ENCODE results near the gene ITFG1. TPM values are rescaled to one million over a fixed set of nuclear protein-coding genes. Genes with fewer than 3 reads are reported as not detected.
"Not testable (repeated sequence)": the region's sequence is repeated elsewhere in the genome, so short reads cannot be mapped to it uniquely, and the experiment has no call there.

The ITFG1 gene
- total RNA-seq, 5 donors from 2014 or later (not counting 1 experiment from before 2014, with no cell fraction given): 17.6 to 33.9 (median 22.6) TPM

GRCh38 chr16:47476654-47477345 lies 15.9 kb upstream of the ITFG1 start:
- CTCF ChIA-PET: no interaction called here
- no peak overlapping the region for H3K4me3 Mint-ChIP-seq
- no peak for DNase-seq

GRCh38 chr16:47475786-47476185 lies 14.9 kb upstream of the ITFG1 start:
- no peaks in the 10 kb centered on the region for H3K9me3 Mint-ChIP-seq
- no peaks in the 10 kb centered on the region for H3K36me3 ChIP-seq (ENCODE audit: control insufficient read depth in 2 of 2, extremely low read depth in 1 of 2, insufficient read depth in 1 of 2, low read length in 1 of 2)
- H3K4me1 Mint-ChIP-seq: peaks cover 32 to 43% (median 36%) of the 10 kb centered on the region in 3 donors
- ChIA-PET POLR2A (no interaction called here), CTCF (interaction anchor here in 1 of 2 donors (0.6 to 0.7 kb wide), 3 partner anchors 26 to 43 kb away, joined by 3 read pairs; no protein-coding TSS in a partner anchor)
- no peaks in the 10 kb centered on the region for H3K27me3 Mint-ChIP-seq
- no peak for ATAC-seq (replicated peaks in 1 of 4)
- peaks cover 28% of the 10 kb centered on the region for H3K36me3 Mint-ChIP-seq
- H3K4me3 Mint-ChIP-seq: no peak overlapping the region
- no peak overlapping the region for H3K27ac ChIP-seq (ENCODE audit: low read length)
- no peaks in the 10 kb centered on the region for H3K9me3 ChIP-seq
- WGBS (ENCODE audit: insufficient coverage): 86% methylated on average over 1 of the region's 1 CpG
- H3K27me3 ChIP-seq (replicated peaks in 1 of 2; ENCODE audit: control insufficient read depth in 2 of 2, extremely low read depth in 1 of 2, insufficient read depth in 2 of 2, low read length in 1 of 2): no peaks in the 10 kb centered on the region
- no peak overlapping the region for H3K4me3 ChIP-seq (ENCODE audit: control insufficient read depth in 1 of 2, extremely low read depth in 1 of 2, low read length in 1 of 2)
- no peak overlapping the region for H3K27ac Mint-ChIP-seq
- no peak for DNase-seq
- H3K4me1 ChIP-seq (ENCODE audit: control insufficient read depth in 1 of 2, extremely low read depth in 1 of 2, insufficient read depth in 2 of 2, low read length in 2 of 2): no peaks in the 10 kb centered on the region

More at GRCh38 chr16:47476654-47477345, 15.9 kb upstream of the ITFG1 start:
- H3K4me1 Mint-ChIP-seq: peaks cover 37 to 47% (median 37%) of the 10 kb centered on the region in 3 donors
- ATAC-seq (replicated peaks in 1 of 4): no peak
- no peaks in the 10 kb centered on the region for H3K27me3 Mint-ChIP-seq
- no peak overlapping the region for H3K4me3 ChIP-seq (ENCODE audit: control insufficient read depth in 1 of 2, extremely low read depth in 1 of 2, low read length in 1 of 2)
- no peaks in the 10 kb centered on the region for H3K36me3 ChIP-seq (ENCODE audit: control insufficient read depth in 2 of 2, extremely low read depth in 1 of 2, insufficient read depth in 1 of 2, low read length in 1 of 2)
- no peaks in the 10 kb centered on the region for H3K9me3 ChIP-seq
- POLR2A ChIA-PET: no interaction called here
- peaks cover 22% of the 10 kb centered on the region for H3K36me3 Mint-ChIP-seq
- H3K27me3 ChIP-seq (replicated peaks in 1 of 2; ENCODE audit: control insufficient read depth in 2 of 2, extremely low read depth in 1 of 2, insufficient read depth in 2 of 2, low read length in 1 of 2): no peaks in the 10 kb centered on the region
- H3K4me1 ChIP-seq (ENCODE audit: control insufficient read depth in 1 of 2, extremely low read depth in 1 of 2, insufficient read depth in 2 of 2, low read length in 2 of 2): no peaks in the 10 kb centered on the region
- H3K9me3 Mint-ChIP-seq: no peaks in the 10 kb centered on the region
- no peak overlapping the region for H3K27ac ChIP-seq (ENCODE audit: low read length)
- H3K27ac Mint-ChIP-seq: no peak overlapping the region

GRCh38 chr16:47473792-47474191 lies 12.9 kb upstream of the ITFG1 start:
- ChIA-PET POLR2A (no interaction called here), CTCF (no interaction called here)
- Mint-ChIP-seq H3K27ac (no peak overlapping the region), H3K36me3 (peaks cover 26% of the 10 kb centered on the region), H3K4me3 (no peak overlapping the region), H3K27me3 (no peaks in the 10 kb centered on the region), H3K9me3 (no peaks in the 10 kb centered on the region), H3K4me1 (peaks cover 19 to 39% (median 29%) of the 10 kb centered on the region in 3 donors)
- H3K36me3 ChIP-seq (ENCODE audit: control insufficient read depth in 2 of 2, extremely low read depth in 1 of 2, insufficient read depth in 1 of 2, low read length in 1 of 2): peaks cover 0 to 4% of the 10 kb centered on the region in 2 donors
- no peak overlapping the region for H3K27ac ChIP-seq (ENCODE audit: low read length)
- no peak for ATAC-seq (replicated peaks in 1 of 4)
- H3K4me3 ChIP-seq (ENCODE audit: control insufficient read depth in 1 of 2, extremely low read depth in 1 of 2, low read length in 1 of 2): no peak overlapping the region
- H3K9me3 ChIP-seq: no peaks in the 10 kb centered on the region
- no peaks in the 10 kb centered on the region for H3K27me3 ChIP-seq (replicated peaks in 1 of 2; ENCODE audit: control insufficient read depth in 2 of 2, extremely low read depth in 1 of 2, insufficient read depth in 2 of 2, low read length in 1 of 2)
- WGBS (ENCODE audit: insufficient coverage): no CpG with 5 or more reads among the region's 3 CpGs
- no peaks in the 10 kb centered on the region for H3K4me1 ChIP-seq (ENCODE audit: control insufficient read depth in 1 of 2, extremely low read depth in 1 of 2, insufficient read depth in 2 of 2, low read length in 2 of 2)
- DNase-seq: no peak

- POLR2A ChIA-PET; H3K27me3 ChIP-seq (replicated peaks in 1 of 2; ENCODE audit: control insufficient read depth in 2 of 2, extremely low read depth in 1 of 2, insufficient read depth in 2 of 2, low read length in 1 of 2); H3K4me3 ChIP-seq (ENCODE audit: control insufficient read depth in 1 of 2, extremely low read depth in 1 of 2, low read length in 1 of 2); H3K27ac Mint-ChIP-seq; ATAC-seq (replicated peaks in 1 of 4); H3K27ac ChIP-seq (ENCODE audit: low read length); DNase-seq; H3K9me3 ChIP-seq; H3K27me3 Mint-ChIP-seq; H3K4me1 ChIP-seq (ENCODE audit: control insufficient read depth in 1 of 2, extremely low read depth in 1 of 2, insufficient read depth in 2 of 2, low read length in 2 of 2); H3K4me3 Mint-ChIP-seq; H3K9me3 Mint-ChIP-seq; H3K36me3 ChIP-seq (ENCODE audit: control insufficient read depth in 2 of 2, extremely low read depth in 1 of 2, insufficient read depth in 1 of 2, low read length in 1 of 2); CTCF ChIA-PET: not testable (repeated sequence)
- no CpG with 5 or more reads among the region's 2 CpGs for WGBS (ENCODE audit: insufficient coverage)
- peaks cover 20 to 41% (median 32%) of the 10 kb centered on the region in 3 donors for H3K4me1 Mint-ChIP-seq
- H3K36me3 Mint-ChIP-seq: peaks cover 30% of the 10 kb centered on the region
Observed at GRCh38 chr16:47473004-47473403, 12.1 kb upstream of the ITFG1 start.

GRCh38 chr16:47470810-47471209 lies 9.9 kb upstream of the ITFG1 start:
- Histone ChIP-seq H3K4me3 (ENCODE audit: control insufficient read depth in 1 of 2, extremely low read depth in 1 of 2, low read length in 1 of 2) (no peak overlapping the region), H3K4me1 (ENCODE audit: control insufficient read depth in 1 of 2, extremely low read depth in 1 of 2, insufficient read depth in 2 of 2, low read length in 2 of 2) (no peaks in the 10 kb centered on the region), H3K9me3 (no peaks in the 10 kb centered on the region), H3K27me3 (replicated peaks in 1 of 2; ENCODE audit: control insufficient read depth in 2 of 2, extremely low read depth in 1 of 2, insufficient read depth in 2 of 2, low read length in 1 of 2) (no peaks in the 10 kb centered on the region), H3K27ac (ENCODE audit: low read length) (no peak overlapping the region), H3K36me3 (ENCODE audit: control insufficient read depth in 2 of 2, extremely low read depth in 1 of 2, insufficient read depth in 1 of 2, low read length in 1 of 2) (peaks cover 0 to 6% of the 10 kb centered on the region in 2 donors)
- CTCF ChIA-PET: no interaction called here
- DNase-seq (no peak), ATAC-seq (replicated peaks in 1 of 4) (no peak)
- Mint-ChIP-seq H3K36me3 (peaks cover 29% of the 10 kb centered on the region), H3K27me3 (no peaks in the 10 kb centered on the region), H3K27ac (no peak overlapping the region), H3K4me3 (no peak overlapping the region), H3K4me1 (peaks cover 33 to 49% (median 46%) of the 10 kb centered on the region in 3 donors), H3K9me3 (no peaks in the 10 kb centered on the region)
- POLR2A ChIA-PET: no interaction called here
- no CpG with 5 or more reads among the region's 1 CpG for WGBS (ENCODE audit: insufficient coverage)

- no peaks in the 10 kb centered on the region for H3K27me3 ChIP-seq (replicated peaks in 1 of 2; ENCODE audit: control insufficient read depth in 2 of 2, extremely low read depth in 1 of 2, insufficient read depth in 2 of 2, low read length in 1 of 2)
- ATAC-seq (replicated peaks in 1 of 4) (no peak), DNase-seq (no peak)
- no peak overlapping the region for H3K4me3 Mint-ChIP-seq
- POLR2A ChIA-PET: no interaction called here
- H3K4me1 Mint-ChIP-seq: peaks cover 37 to 53% (median 52%) of the 10 kb centered on the region in 3 donors
- H3K27me3 Mint-ChIP-seq: no peaks in the 10 kb centered on the region
- no CpG with 5 or more reads among the region's 7 CpGs for WGBS (ENCODE audit: insufficient coverage)
- no peaks in the 10 kb centered on the region for H3K9me3 Mint-ChIP-seq
- H3K4me1 ChIP-seq (ENCODE audit: control insufficient read depth in 1 of 2, extremely low read depth in 1 of 2, insufficient read depth in 2 of 2, low read length in 2 of 2): peaks cover 0 to under 1% of the 10 kb centered on the region in 2 experiments
- H3K4me3 ChIP-seq (ENCODE audit: control insufficient read depth in 1 of 2, extremely low read depth in 1 of 2, low read length in 1 of 2): no peak overlapping the region
- no peak overlapping the region for H3K27ac ChIP-seq (ENCODE audit: low read length)
- H3K9me3 ChIP-seq: no peaks in the 10 kb centered on the region
- peaks cover 28% of the 10 kb centered on the region for H3K36me3 Mint-ChIP-seq
- H3K36me3 ChIP-seq (ENCODE audit: control insufficient read depth in 2 of 2, extremely low read depth in 1 of 2, insufficient read depth in 1 of 2, low read length in 1 of 2): peaks cover 0 to 6% of the 10 kb centered on the region in 2 donors
- H3K27ac Mint-ChIP-seq: no peak overlapping the region
- CTCF ChIA-PET: no interaction called here
Observed at GRCh38 chr16:47470211-47470610, 9.3 kb upstream of the ITFG1 start.

All from T-cell (primary cell).